HG03159 (cell line): ENCODE data around the gene PRDM7.
"Not testable (repeated sequence)": the region's sequence is repeated elsewhere in the genome, so short reads cannot be mapped to it uniquely, and the experiment has no call there.

Source experiments
- ATAC-seq: cut with Tn5 transposase; IDR thresholded peaks from one replicate; pipeline ENCODE4 v1.9.1; 2021; ENCODE audit warnings: mild to moderate bottlenecking, moderate library complexity; ENCODE audit not compliant: unreplicated experiment

PRDM7 gene

GRCh38 chr16:90016339-90016950 lies 60.7 kb downstream of the PRDM7 start:
- ATAC-seq, result no peak

GRCh38 chr16:90015586-90016338 lies 61.4 kb downstream of the PRDM7 start:
- ATAC-seq, result no peak

DNA sequence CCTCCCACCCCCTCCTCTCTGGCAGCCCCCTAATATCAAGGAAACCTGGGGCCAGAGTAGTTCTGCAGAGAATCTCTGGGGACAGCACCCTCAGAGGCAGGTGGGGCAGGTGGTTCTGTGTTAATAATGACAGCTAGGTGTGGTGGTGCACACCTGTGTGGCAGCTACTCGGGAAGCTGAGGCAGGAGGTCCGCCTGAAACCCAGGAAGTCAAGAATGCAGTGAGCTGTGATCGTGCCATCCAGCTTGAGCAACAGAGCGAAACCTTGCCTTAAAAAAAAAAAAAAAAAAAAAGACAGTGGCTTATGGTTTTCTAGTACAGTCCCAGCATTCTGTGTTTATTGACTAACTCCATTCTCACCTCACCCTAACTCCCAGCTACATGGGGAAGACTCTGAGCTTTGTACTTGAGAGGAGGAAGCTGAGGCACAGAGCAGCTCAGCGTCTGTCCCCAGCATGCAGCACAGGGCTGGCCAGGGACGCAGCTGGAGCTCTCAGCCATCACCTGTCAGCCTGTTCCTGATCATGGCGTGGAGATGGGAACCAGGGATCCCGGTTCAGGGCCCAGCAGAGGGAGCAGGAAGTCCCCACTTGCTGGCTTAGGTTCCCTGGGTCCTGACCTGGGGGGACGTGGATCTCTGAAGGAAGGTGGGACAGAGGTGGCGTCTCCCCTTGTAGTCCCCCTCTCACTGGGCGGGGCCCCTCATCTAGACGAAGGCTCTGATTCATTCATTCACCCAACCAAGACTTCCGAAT lies 64.0 kb downstream of the PRDM7 start:
- ATAC-seq, result no peak

DNA sequence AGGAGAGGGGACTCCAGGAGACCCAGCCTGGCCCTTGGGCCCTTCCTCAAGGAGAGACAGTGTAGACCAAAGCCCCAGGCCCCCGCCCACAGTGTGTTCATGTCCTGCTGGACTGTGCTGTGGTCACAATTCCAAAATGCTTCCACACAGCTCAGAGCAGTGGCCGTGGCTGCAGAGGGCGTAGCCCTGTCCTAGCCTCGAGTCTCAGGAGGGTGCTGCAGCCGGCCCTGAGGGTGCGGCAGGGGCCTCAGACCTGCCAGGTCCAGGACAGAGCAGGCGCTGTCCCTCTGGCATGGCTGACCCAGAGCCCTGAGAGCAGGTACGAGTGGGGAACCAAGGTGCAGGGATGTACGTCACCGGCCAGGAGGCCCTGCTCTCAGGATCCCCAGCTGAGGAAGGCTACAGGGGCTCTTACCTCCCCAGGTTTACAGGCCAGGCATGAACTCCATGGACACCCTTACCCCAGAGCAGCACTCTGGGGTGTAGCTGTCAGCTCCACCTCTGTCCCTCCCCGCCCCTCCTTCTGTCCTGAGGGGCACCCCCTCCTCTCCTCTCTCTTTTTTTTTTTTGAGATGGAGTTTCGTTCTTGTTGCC lies 65.1 kb downstream of the PRDM7 start:
- no peak for ATAC-seq

DNA sequence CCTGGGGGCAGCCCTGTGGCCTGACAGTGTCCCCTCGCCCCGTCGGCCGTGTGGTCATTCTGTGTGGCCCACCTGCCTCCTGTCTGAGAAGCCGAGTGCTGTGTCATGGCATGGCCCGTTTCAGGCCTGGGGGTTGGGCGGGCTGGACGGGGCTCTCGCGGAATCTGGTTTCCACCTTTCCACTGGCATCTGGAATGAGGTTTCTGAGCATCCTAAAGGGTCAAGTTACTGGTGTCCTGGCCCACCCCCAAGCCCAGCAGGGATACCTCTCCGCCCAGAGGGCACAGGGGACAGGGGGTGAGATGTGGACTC lies 65.7 kb downstream of the PRDM7 start:
- ATAC-seq, result no peak

- no peak for ATAC-seq
Measured at GRCh38 chr16:90010676-90011507, 66.2 kb downstream of the PRDM7 start.

- ATAC-seq, result no peak
Measured at GRCh38 chr16:90009172-90009899, 67.8 kb downstream of the PRDM7 start.

GRCh38 chr16:90008708-90009145 lies 68.4 kb downstream of the PRDM7 start:
- ATAC-seq, result no peak

- not testable (repeated sequence) for ATAC-seq
Measured at GRCh38 chr16:90007635-90008234, 69.4 kb downstream of the PRDM7 start.

DNA sequence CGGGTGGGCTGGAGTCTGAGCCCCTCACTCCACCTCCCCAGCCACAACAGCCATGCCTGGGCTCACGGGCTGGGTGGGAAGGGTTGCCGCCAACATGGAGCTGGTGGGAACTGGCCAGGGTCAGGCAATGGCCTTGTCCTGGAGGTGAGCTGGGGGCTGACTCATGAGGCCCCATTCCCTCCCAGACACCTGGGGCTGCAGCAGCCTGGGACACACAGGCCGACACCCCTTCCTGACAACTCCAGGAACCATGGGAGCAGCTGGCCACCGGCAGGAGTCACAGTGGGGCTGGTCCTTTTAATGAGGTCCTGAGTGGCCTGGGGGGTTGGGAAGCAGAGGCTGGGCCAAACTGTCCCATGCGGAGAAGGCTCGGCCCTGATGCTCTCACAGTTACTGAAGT lies 70.1 kb downstream of the PRDM7 start:
- no peak for ATAC-seq
